DMS 273 treated with DMSO at 0.1 percent for 48 hours (cell line): ENCODE results near the gene ARHGAP31.
A peak's percentile ranks its signal among the peaks of the same experiment; 100 is the strongest.
"Not testable (repeated sequence)": the region's sequence is repeated elsewhere in the genome, so short reads cannot be mapped to it uniquely, and the experiment has no call there.

Experiments
- DNase-seq: peaks from one replicate; lab custom pipeline; 2025; lab: John Stamatoyannopoulos, UW

Gene ARHGAP31

GRCh38 chr3:119319311-119319710 lies 25.1 kb downstream of the ARHGAP31 start:
- DNase-seq = no peak

GRCh38 chr3:119320785-119321184 lies 26.6 kb downstream of the ARHGAP31 start:
- not testable (repeated sequence) for DNase-seq

DNA sequence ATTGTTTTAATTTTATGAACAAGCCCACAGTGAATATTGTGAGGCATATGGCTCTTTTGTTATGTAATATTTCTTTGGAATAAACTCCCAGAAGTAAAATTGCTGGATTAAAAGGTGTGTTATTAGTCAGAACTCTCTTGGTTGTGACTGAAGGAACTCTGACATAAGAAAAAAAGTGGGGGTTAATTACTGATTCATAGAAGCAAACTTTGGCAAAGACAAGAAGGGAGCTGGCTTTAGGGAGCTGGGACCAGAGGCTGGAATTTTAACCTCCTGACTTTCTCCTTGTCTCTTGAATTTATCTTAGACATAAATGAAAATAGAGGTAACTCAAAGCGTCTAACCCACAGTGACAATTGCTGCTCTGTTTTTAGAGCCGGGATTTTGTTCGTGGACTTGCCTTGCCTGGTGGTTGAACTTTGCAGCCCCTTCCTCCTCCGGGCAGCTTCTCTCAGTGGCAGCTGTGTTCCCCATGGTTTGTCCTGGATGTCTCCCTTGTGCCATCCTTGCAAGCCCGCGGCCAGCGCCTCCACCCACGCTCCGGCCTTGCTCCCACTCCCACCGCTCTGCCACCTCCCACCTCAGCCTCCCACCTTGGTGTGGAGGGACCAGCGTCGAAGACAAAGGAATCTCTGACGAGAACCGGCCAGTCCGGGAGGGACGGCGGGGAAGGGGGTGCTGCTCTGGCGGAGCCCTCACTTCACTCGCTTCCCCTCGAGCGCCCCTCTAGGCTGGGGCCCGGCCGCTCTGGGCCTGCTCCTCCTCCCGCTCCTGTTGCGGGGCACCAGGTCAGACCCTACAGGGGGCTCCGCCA lies 28.0 kb downstream of the ARHGAP31 start:
- DNase-seq = peak; percentile 53

DNA sequence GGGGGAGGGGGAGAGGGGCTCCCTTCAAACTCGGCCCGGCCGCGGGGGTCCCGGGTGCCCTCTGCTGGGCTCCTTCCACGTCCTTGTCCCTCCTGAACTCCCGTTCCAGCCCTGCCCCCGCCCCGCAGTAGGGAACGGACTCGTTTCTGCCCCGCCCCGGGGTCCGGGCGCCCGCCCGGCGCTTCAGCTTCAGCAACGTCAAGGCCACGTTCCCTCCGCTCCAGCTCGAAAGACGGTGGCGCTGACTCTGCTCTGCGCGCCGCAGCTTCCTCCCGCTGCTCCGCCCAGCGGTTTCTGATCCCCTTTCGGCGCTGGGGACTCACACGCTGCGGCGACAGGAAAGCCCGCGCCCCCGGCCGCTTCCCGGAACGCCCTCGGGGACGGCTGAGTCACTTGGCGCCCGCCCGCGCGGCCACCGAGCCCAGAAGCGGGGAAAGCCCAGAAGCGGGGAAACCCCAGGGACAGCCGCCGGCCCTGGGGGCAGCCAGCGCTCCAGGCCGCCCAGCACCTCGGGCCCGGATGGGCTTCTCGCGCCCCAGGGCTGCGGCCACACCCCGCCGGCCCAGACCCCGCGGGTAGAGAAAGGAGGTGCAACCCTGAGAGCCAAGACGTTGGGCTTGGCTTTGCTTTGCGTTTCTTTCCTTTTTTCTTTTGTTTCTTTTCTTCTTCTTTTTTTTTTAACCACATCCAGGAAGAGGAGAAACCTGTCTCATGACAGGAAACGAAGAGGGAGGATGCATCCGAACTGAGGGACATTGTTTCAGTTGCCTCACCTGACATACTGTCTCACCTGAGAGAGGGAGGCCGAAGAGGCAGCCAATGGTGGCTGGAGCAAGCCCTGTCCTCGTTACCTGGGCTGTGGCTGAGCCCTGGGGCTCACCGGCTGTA lies 28.9 kb downstream of the ARHGAP31 start:
- DNase-seq = peak; percentile 58

DNA sequence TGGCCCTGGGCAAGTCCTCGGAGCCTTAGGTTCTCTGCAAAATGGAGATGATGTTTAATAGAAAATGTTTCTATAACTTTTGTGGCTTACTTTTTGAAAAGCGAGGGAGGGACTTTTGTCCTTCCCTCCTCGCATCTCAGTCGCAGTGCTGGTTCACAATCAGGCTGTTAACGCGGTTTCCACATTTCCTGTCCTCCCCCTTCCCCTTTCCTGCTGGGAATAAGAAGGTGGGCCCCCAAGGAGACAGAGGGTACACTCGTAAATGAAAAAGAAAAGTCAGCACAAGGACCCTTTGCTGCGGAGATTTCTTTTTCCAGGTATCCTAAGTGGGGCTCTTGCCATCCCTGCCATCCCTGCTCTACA lies 29.5 kb downstream of the ARHGAP31 start:
- no peak for DNase-seq

DNA sequence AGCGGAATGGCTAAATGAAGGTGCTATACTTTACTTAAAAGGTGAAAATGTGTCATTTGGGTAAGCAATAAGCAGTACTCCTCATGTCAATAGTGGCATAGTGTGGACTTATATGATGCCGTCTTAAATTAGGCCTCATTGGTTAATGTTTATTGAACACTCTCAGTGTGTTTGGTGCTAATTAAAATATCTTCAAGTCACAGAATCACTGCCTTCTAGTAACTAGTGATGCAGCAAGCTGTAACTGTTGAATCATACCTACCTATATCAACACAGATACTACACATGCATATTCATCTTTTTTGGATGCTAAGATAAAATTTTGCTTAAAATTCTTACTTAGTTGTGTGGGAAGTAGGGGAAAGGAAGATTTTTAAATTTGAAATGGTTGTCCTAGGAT lies 30.7 kb downstream of the ARHGAP31 start:
- DNase-seq = no peak

DNA sequence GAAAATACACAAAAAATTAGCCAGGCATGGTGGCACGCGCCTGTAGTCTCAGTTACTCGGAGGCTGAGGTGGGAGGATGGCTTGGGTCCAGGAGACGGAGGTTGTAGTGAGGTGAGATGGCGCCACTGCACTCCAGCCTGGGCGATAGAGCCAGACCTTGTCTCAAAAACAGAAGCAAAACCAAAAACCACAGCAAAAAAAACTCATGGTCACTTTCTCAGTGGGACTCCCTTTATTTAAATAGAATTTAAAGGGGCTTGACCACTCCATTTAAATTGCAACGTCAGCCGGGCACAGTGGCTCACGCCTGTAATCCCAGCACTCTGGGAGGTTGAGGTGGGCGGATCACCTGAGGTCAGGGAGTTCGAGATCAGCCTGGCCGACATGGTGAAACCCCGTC lies 32.8 kb downstream of the ARHGAP31 start:
- DNase-seq = no peak

GRCh38 chr3:119329551-119329950 lies 35.4 kb downstream of the ARHGAP31 start:
- no peak for DNase-seq

- DNase-seq = no peak
These were observed 36.0 kb downstream of the ARHGAP31 start for GRCh38 chr3:119330181-119330580.

- DNase-seq = no peak
These were observed 36.7 kb downstream of the ARHGAP31 start for GRCh38 chr3:119330858-119331257.

GRCh38 chr3:119331661-119332060 lies 37.5 kb downstream of the ARHGAP31 start:
- no peak for DNase-seq

- DNase-seq = no peak
These were observed 39.8 kb downstream of the ARHGAP31 start for GRCh38 chr3:119333773-119334509.

DNA sequence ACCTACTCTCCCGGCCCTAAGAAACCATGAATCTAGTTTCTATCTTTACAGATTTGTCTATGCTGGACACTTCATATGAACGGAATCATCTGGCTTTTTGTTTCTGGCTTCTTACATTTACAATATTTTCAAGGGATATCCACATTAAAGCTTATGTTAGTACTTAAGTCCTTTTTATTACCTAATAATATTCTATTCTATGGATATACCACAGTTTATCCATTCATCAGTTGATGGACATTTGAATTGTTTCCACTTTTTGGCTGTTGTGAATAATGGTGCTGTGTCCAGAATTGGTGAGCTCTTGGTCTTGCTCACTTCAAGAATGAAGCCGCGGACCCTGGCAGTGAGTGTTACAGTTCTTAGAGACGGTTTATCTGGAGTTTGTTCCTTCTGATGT lies 42.6 kb downstream of the ARHGAP31 start:
- DNase-seq = no peak

DNA sequence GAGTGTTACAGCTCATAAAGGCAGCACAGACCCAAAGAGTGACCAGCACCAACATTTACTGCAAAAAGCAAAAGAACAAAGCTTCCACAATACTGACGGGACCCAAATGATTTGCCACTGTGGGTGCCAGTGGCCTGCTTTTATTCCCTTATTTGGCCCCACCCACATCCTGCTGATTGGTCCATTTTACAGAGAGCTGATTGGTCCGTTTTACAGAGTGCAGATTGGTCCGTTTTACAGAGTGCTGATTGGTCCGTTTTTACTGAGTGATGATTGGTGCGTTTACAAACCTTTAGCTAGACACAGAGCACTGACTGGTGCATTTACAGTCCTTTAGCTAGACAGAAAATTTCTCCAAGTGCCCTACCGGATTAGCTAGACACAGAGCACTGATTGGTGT lies 43.2 kb downstream of the ARHGAP31 start:
- not testable (repeated sequence) for DNase-seq

GRCh38 chr3:119338754-119339153 lies 44.6 kb downstream of the ARHGAP31 start:
- DNase-seq = no peak

GRCh38 chr3:119340014-119340413 lies 45.8 kb downstream of the ARHGAP31 start:
- no peak for DNase-seq

DNA sequence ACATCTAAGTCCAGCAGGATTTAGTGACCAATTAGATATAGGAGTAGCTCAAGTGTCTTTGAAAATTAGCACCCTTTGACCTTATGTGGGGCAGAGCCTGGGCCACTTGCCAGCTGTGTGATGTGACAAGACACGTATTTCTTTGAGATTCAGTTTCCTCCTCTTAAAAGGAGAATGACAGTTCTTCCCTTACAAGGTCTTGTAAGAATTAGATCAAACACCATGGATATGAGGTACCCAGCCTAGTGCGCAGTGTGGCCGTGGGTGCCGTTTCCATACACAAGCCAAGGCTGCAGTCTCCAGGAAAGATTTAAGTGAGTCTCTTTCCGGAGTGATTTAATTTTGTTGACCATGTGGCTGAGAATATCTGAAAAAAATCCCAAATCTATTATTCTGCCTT lies 46.3 kb downstream of the ARHGAP31 start:
- DNase-seq = no peak

DNA sequence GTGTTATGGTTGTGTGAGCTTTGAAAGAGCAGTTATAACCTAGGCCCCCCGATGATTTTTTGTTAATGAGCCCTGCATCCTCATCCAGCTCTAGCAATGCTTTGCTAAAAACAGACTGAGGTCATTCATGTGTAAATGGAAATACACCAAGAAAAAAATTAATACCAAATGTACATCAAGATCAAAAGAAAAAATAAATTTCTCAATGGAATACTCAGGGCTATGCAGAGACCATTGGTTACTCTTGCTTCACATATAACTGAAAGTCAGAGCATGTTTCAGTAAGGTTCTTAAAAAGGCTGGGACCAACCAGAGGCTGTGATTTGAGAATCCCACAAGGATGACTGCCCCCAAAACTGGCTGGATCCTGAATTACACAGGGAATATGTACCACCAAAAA lies 48.0 kb downstream of the ARHGAP31 start:
- no peak for DNase-seq

GRCh38 chr3:119343719-119344118 lies 49.5 kb downstream of the ARHGAP31 start:
- DNase-seq = no peak

GRCh38 chr3:119346076-119346496 lies 51.9 kb downstream of the ARHGAP31 start:
- DNase-seq = no peak

DNA sequence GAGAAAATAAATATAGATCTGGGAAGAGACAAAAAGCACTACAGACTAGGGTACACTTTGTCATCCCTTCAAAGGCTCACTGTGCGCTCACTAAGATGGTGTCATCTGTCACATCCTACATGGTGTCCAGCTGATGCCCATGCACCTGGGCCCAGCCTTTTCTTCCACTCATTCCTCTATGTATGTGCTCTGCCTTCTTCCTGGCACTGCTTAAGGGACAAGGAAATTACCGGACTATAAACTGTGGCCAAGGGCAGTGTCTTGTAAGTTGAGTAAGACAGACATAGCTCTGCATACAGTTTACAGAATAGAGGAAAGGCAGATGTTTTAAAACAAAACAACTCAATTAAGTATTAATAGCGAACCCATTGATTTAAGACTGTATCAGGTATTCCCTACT lies 52.9 kb downstream of the ARHGAP31 start:
- no peak for DNase-seq

DNA sequence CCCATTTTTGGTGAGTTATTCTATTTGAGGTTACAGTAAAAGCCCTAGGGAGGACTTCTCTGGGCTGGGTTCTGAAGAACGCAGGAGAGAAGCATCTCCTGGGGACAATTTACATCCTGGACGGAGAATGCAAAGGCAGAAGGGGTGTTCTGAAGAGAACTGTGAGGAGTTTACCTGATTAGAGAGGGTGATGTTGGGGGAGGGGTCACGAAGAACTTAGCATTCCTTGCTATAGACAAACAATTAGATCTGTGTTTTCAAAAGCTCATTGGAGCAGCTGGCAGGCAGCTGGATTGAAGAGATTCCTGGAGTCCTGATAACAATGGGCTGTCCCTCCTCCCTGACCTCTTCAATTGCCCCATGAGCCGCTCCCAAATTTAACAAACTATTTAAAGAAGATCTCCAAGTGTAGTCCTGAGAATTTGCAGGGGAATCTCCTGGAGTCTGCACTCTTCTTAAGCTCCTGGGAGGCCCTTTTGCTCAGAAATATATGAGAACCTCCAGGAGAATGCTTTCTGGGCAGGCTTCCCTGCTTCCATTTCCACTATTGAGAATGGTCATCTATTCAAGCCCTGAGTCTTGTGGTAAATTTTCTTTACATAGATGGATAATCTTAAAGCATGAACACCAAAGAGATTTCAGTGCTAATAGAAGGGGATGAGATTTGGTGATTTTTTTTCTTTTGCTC lies 55.3 kb downstream of the ARHGAP31 start:
- no peak for DNase-seq
